ENCODE data around the gene PANK4. TPM values are rescaled to one million over a fixed set of nuclear protein-coding genes. Genes with fewer than 3 reads are reported as not detected.

Gene PANK4
- total and polyA plus RNA-seq, 2 donors (not counting 3 experiments of a cell fraction or from before 2014, with no cell fraction given): 22.1 to 34.0 TPM

GRCh38 chr1:2558420-2558819 is 32.0 kb upstream of the PANK4 start:
- H3K27me3 ChIP-seq (ENCODE audit: control insufficient read depth in 2 of 2, insufficient read depth in 2 of 2, low read length in 2 of 2): no peaks in the 10 kb centered on the region
- no peak overlapping the region for H3K4me3 ChIP-seq (replicated peaks in 1 of 3; ENCODE audit: insufficient read depth in 1 of 3, low read depth in 1 of 3, low read length in 3 of 3)
- no peak overlapping the region for H3K4me2 ChIP-seq (ENCODE audit: insufficient read depth, low read length)
- no peaks in the 10 kb centered on the region for H4K20me1 ChIP-seq (replicated peaks; ENCODE audit: control insufficient read depth, extremely low read depth, insufficient read depth, low read length)
- H3K9ac ChIP-seq (replicated peaks; ENCODE audit: extremely low read depth, insufficient read depth, low read length): no peak overlapping the region
- DNase-seq (ENCODE audit: low read depth, low spot score) (no peak), FAIRE-seq (no peak)
- H3K9me3 ChIP-seq (replicated peaks; ENCODE audit: control insufficient read depth, insufficient read depth, low read length): no peaks in the 10 kb centered on the region
- no peak overlapping the region for H2AFZ ChIP-seq (ENCODE audit: low read depth, low read length)
- dilution Hi-C loops (cut with MboI; ENCODE audit: extremely low pct_ligation_motif_present, low sequenced_read_pairs): no loop called here
- no peaks in the 10 kb centered on the region for H3K79me2 ChIP-seq (ENCODE audit: control insufficient read depth, insufficient read depth, low read length)
- no peaks in the 10 kb centered on the region for H3K9me1 ChIP-seq (replicated peaks; ENCODE audit: control insufficient read depth, extremely low read depth, insufficient read depth, low read length)
- H3K4me1 ChIP-seq (ENCODE audit: control insufficient read depth, extremely low read depth, insufficient read depth, low read length): peaks cover 23% of the 10 kb centered on the region
- CTCF ChIA-PET: interaction anchor here (1.6 kb wide), 1 partner anchor 19 kb away, joined by 3 read pairs; no protein-coding TSS in a partner anchor
- TF ChIP-seq, protein P1, sequence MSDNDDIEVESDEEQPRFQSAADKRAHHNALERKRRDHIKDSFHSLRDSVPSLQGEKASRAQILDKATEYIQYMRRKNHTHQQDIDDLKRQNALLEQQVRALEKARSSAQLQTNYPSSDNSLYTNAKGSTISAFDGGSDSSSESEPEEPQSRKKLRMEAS (IDR thresholded peaks at IDR 0.05; ENCODE audit: insufficient read depth, insufficient read length): no peak
- TF ChIP-seq MYC (IDR thresholded peaks at IDR 0.05; ENCODE audit: low read depth, low read length) (no peak), FOS (IDR thresholded peaks at IDR 0.05; ENCODE audit: borderline replicate concordance, insufficient read depth, low read length) (no peak), JUN (IDR thresholded peaks at IDR 0.05; ENCODE audit: borderline replicate concordance, insufficient read depth, insufficient read length, low read depth) (no peak), POLR2A (IDR thresholded peaks at IDR 0.05; ENCODE audit: low read depth, low read length) (no peak), CTCF (IDR thresholded peaks at IDR 0.05; ENCODE audit: extremely low read depth in 1 of 2, insufficient read depth in 1 of 2, low read depth in 1 of 2, low read length in 2 of 2) (no peak)
- POLR2A ChIA-PET: no interaction called here
- no peak overlapping the region for H3K27ac ChIP-seq (ENCODE audit: insufficient read depth, low read depth, low read length)
- intact Hi-C loops (cut with micrococcal nuclease): no loop called here
- BruUV-seq (replicated peaks): no TSS peak
- H3K36me3 ChIP-seq (ENCODE audit: control insufficient read depth in 2 of 2, extremely low read depth in 1 of 2, insufficient read depth in 2 of 2, low read length in 2 of 2): peaks cover 0 to 9% of the 10 kb centered on the region in 2 experiments

Data from endothelial cell of umbilical vein (primary cell).